Activated effector memory CD4-positive, alpha-beta T cell treated with Interleukin-2 at 50 U/mL for 16 hours (primary cell): ENCODE results near the gene FRMD6.

Experiments used
- DNase-seq: peaks from one replicate; pipeline ENCODE4 v3.0.0-alpha.2; 2020

The FRMD6 gene

GRCh38 chr14:51651388-51652167 lies at the start of gene FRMD6:
Gene FRMD6 (plus strand): TSS chr14:51651910. CDS start chr14:51689837, 37,927 bp downstream.
- peak; percentile 78 for DNase-seq

- no peak for DNase-seq
Measured at GRCh38 chr14:51602310-51602709, 49.4 kb upstream of the FRMD6 start.

- DNase-seq, result no peak
Measured at GRCh38 chr14:51603495-51603894, 48.2 kb upstream of the FRMD6 start.

GRCh38 chr14:51604073-51604472 lies 47.6 kb upstream of the FRMD6 start:
- DNase-seq, result no peak

GRCh38 chr14:51605575-51605974 lies 46.1 kb upstream of the FRMD6 start:
- DNase-seq, result no peak

GRCh38 chr14:51607711-51608110 lies 44.0 kb upstream of the FRMD6 start:
- DNase-seq, result no peak

GRCh38 chr14:51609251-51609954 lies 42.3 kb upstream of the FRMD6 start:
- DNase-seq, result no peak

GRCh38 chr14:51609955-51610283 lies 41.8 kb upstream of the FRMD6 start:
- DNase-seq, result no peak

GRCh38 chr14:51610771-51611170 lies 40.9 kb upstream of the FRMD6 start:
- no peak for DNase-seq

GRCh38 chr14:51612449-51612848 lies 39.3 kb upstream of the FRMD6 start:
- no peak for DNase-seq

GRCh38 chr14:51613416-51613815 lies 38.3 kb upstream of the FRMD6 start:
- no peak for DNase-seq

- DNase-seq, result no peak
Measured at GRCh38 chr14:51614707-51615106, 37.0 kb upstream of the FRMD6 start.

GRCh38 chr14:51616256-51616655 lies 35.5 kb upstream of the FRMD6 start:
- DNase-seq, result no peak

GRCh38 chr14:51616724-51617409 lies 34.8 kb upstream of the FRMD6 start:
- DNase-seq, result no peak

GRCh38 chr14:51619561-51619960 lies 32.1 kb upstream of the FRMD6 start:
- DNase-seq, result no peak

GRCh38 chr14:51620056-51620455 lies 31.7 kb upstream of the FRMD6 start:
- DNase-seq, result no peak

GRCh38 chr14:51621654-51622053 lies 30.1 kb upstream of the FRMD6 start:
- no peak for DNase-seq

GRCh38 chr14:51622376-51622775 lies 29.3 kb upstream of the FRMD6 start:
- DNase-seq, result no peak

- no peak for DNase-seq
Measured at GRCh38 chr14:51624955-51625569, 26.6 kb upstream of the FRMD6 start.

GRCh38 chr14:51626185-51626584 lies 25.5 kb upstream of the FRMD6 start:
- DNase-seq, result no peak

GRCh38 chr14:51626788-51627187 lies 24.9 kb upstream of the FRMD6 start:
- DNase-seq, result no peak

- no peak for DNase-seq
Measured at GRCh38 chr14:51627313-51627712, 24.4 kb upstream of the FRMD6 start.

GRCh38 chr14:51628238-51628637 lies 23.5 kb upstream of the FRMD6 start:
- DNase-seq, result no peak

GRCh38 chr14:51630987-51631386 lies 20.7 kb upstream of the FRMD6 start:
- DNase-seq, result no peak
